RWPE1 (cell line): ENCODE measurements around the gene BCORL1.
A peak's percentile ranks its signal among the peaks of the same experiment; 100 is the strongest.

Source experiments
- CTCF ChIA-PET: fragments of 350-600 bp; sonication (Branson Sonifier 250); formaldehyde crosslinking; extraction: SDS; loops from one replicate; lab custom pipeline; 2021; lab: Yijun Ruan, JAX
- POLR2A ChIA-PET: fragments of 400-600 bp; formaldehyde crosslinking; extraction: SDS; loops from one replicate; lab custom pipeline; 2020; ENCODE audit warnings: antibody characterized with exemption; ENCODE audit not compliant: low non-redundant PET; lab: Yijun Ruan, JAX
- DNase-seq: peaks from one replicate; pipeline ENCODE4 v3.0.0; 2012; ENCODE audit warnings: low spot score
- H3K27ac ChIP-seq: fragments of 450-650 bp; 2 replicates; pipeline ENCODE4 v1.5.1; 2017
- CTCF ChIP-seq: fragments of 450-650 bp; conservative IDR thresholded peaks from 2 replicates; pipeline ENCODE4 v1.5.1; 2017; ENCODE audit warnings: low read depth, mild to moderate bottlenecking

Gene BCORL1

GRCh38 chrX:130082244-130083106 lies 100.0 kb downstream of the BCORL1 start:
- CTCF ChIA-PET, result no interaction called here

GRCh38 chrX:130083107-130083490 lies 100.7 kb downstream of the BCORL1 start:
- ChIA-PET POLR2A (no interaction called here), CTCF (no interaction called here)
- DNase-seq, result no peak
- no peak overlapping the region; the same call in 1 of the 2 replicates for H3K27ac ChIP-seq
- TF ChIP-seq CTCF, result no peak

More at GRCh38 chrX:130082244-130083106, 100.0 kb downstream of the BCORL1 start:
- POLR2A ChIA-PET, result no interaction called here
- DNase-seq, result no peak
- H3K27ac ChIP-seq, result peak overlapping the region; percentile 53
- TF ChIP-seq CTCF, result no peak

GRCh38 chrX:130083656-130084382 lies 101.4 kb downstream of the BCORL1 start:
- POLR2A ChIA-PET, result no interaction called here
- no peak for DNase-seq
- H3K27ac ChIP-seq, result peak overlapping the region; percentile 3; the same call in 1 of the 2 replicates
- CTCF ChIA-PET, result interaction anchor here (0.6 kb wide), 1 partner anchor 261 kb away, joined by 3 read pairs; no protein-coding TSS in a partner anchor
- no peak for TF ChIP-seq CTCF

- DNase-seq, result no peak
- H3K27ac ChIP-seq, result peak overlapping the region; percentile 3; the same call in 1 of the 2 replicates
- TF ChIP-seq CTCF, result no peak
- ChIA-PET CTCF (interaction anchor here (0.6 kb wide), 1 partner anchor 262 kb away, joined by 3 read pairs; no protein-coding TSS in a partner anchor), POLR2A (no interaction called here)
Measured at GRCh38 chrX:130084631-130085237, 102.3 kb downstream of the BCORL1 start.

- no peak for TF ChIP-seq CTCF
- DNase-seq, result no peak
- no peak overlapping the region; the same call in none of the 2 replicates for H3K27ac ChIP-seq
- POLR2A ChIA-PET, result no interaction called here
- CTCF ChIA-PET, result no interaction called here
Measured at GRCh38 chrX:130085551-130086446, 103.4 kb downstream of the BCORL1 start.
